Pancreas (tissue), 10 donors: ENCODE measurements around the gene TOP2B. TPM values are rescaled to one million over a fixed set of nuclear protein-coding genes. Genes with fewer than 3 reads are reported as not detected.

Source experiments
- ATAC-seq, 4 donors: fragments of 200-7000 bp; cut with Tn5 transposase; one replicate each; pipeline versions ENCODE4 v1.8.0 to v1.9.1; 2020; ENCODE audit warnings: mild to moderate bottlenecking in 4 of 4, moderate library complexity in 4 of 4
- DNase-seq, 6 donors: peaks; one replicate each; pipeline ENCODE4 v3.0.0-alpha.2; 2020
- FAIRE-seq: peaks from 2 replicates; lab custom pipeline; 2012; peaks lifted over from hg19 to GRCh38; lab: Jason Lieb, UNC
- H3K27ac ChIP-seq, 4 donors: fragments of 200-600 bp; sonication (generic); 1 replicate in 3 of 4; 2 replicates in 1 of 4; pipeline versions ENCODE4 v1.5.0 to v1.8.0; 2020
- H3K27me3 ChIP-seq, 4 donors: fragments of 200-600 bp; one replicate each; pipeline ENCODE4 v1.8.0; 2021
- H3K36me3 ChIP-seq, 3 donors: fragments of 200-600 bp; sonication (generic) in 1 of 3; one replicate each; pipeline versions ENCODE4 v1.5.0 to v1.8.0; 2020 to 2021
- H3K4me1 ChIP-seq, 3 donors: fragments of 200-600 bp; one replicate each; pipeline ENCODE4 v1.8.0; 2021
- H3K4me3 ChIP-seq, 4 donors: fragments of 200-600 bp; sonication (generic) in 2 of 4; one replicate each; pipeline versions ENCODE4 v1.5.0 to v1.8.0; 2020 to 2021
- H3K9me3 ChIP-seq, 4 donors: fragments of 200-600 bp; one replicate each; pipeline ENCODE4 v1.8.0; 2021
- CTCF ChIP-seq, 4 donors: fragments of 200-600 bp; sonication (generic) in 3 of 4; IDR thresholded peaks; one replicate each; pipeline versions ENCODE4 v1.5.0 to v1.8.0; 2021; ENCODE audit warnings: antibody characterized with exemption in 4 of 4
- WGBS, 2 donors: extraction: QIAGEN DNeasy Blood & Tissue Kit; methylation state at CpG; one replicate each; pipeline ENCODE4 v1.1.7; 2013; 5-methylcytosine and 5-hydroxymethylcytosine counted together
- intact Hi-C, 3 donors: fragments of 100-400 bp; cut with DNase I; formaldehyde crosslinking; loops; one replicate each; pipeline versions ENCODE4 v1.11.1 to v1.14.2; 2022
- polyA plus RNA-seq, 2 donors: library from polyadenylated mRNA; stranded (reverse); fragments of 200-250 nt; gene quantifications; one replicate each; pipeline ENCODE4 v1.2.3, GENCODE V29; 2013
- total RNA-seq, 6 donors: library from RNA; stranded (reverse); fragmentation: NEBNext Ultra II Directional in 4 of 6; extraction: Animal tissue kit (Norgen Biotek cat#: 25700) in 4 of 6; gene quantifications; one replicate each; pipeline versions ENCODE4 v1.2.1 to v1.2.4, GENCODE V29; 2021 to 2023
- donor health status: healthy with polysubstance abuse.
- donor health status: DM: no; HTN: no; CAD: no; lungs with moderate emphysema.
- donor health status: DM: no; HTN: no; CAD: no.
- donor health status: control.
- donor health status: control.
- donor health status: Bipolar disorder and iron deficiency.
- donor health status: DM: yes; HTN: yes; CAD: no.
- donor health status: DM: no; HTN: no; CAD: no.
- donor health status: DM: no; HTN: no; CAD: no.
- donor health status: DM: yes; HTN: yes; CAD: no.

Gene TOP2B
- total RNA-seq: 10 to 100 TPM; 28.9 to 67.7 (median 40.2) TPM
- 10 to 100 TPM; 17.7 to 48.6 TPM for polyA plus RNA-seq

DNA sequence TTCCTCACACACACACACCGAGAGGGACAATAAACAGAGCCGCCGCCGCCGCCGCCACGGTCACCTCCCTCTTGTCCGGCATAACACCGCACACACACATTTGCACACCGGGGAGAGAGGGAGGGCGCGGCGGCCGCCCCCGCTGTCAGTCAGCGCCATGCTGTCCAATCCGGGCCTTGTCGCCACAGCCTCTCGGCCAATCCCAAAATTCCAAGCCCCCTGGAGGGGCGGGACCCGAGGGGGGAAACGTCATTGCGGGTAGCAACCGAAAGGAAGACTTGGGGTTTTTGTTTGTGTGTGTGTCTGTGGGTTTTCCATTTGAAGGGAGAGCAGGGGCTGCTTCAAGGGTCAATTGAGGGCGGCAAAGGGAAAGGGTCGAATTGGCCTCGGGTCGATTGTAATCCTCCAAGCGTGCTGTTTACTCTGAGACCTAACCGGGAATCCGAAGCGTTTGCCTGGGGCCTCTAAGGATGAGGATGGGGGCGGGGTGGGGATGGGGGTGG is at the start of gene TOP2B:
TOP2B (minus strand) TSS at position 96 of the 503 bp plus-strand sequence. CDS start 610 bp downstream, outside the sequence.
- Histone ChIP-seq H3K36me3 (no peaks in the 10 kb centered on the region), H3K4me3 (peak within 1 kb of the TSS; percentile 58 to 76 (median 66)), H3K4me1 (peaks cover 25 to 31% (median 26%) of the 10 kb centered on the region in 3 donors), H3K27me3 (no peaks in the 10 kb centered on the region), H3K9me3 (no peaks in the 10 kb centered on the region), H3K27ac (peak within 1 kb of the TSS; percentile 82 to 97 (median 94))
- TF ChIP-seq CTCF (IDR thresholded peaks at IDR 0.05): no peak
- peak; percentile 78 for FAIRE-seq
- peak; percentile 95 to 98 (median 96) for ATAC-seq
- intact Hi-C loops: loop anchor here in 1 of 3 donors (10.0 kb wide), 1 partner anchor 120 kb away; the partner anchor contains the start of gene NGLY1
- DNase-seq: peak; percentile 93 to 97 (median 96)
- 1% methylated on average over 27 to 33 of the region's 33 CpGs for WGBS, 2 donors

DNA sequence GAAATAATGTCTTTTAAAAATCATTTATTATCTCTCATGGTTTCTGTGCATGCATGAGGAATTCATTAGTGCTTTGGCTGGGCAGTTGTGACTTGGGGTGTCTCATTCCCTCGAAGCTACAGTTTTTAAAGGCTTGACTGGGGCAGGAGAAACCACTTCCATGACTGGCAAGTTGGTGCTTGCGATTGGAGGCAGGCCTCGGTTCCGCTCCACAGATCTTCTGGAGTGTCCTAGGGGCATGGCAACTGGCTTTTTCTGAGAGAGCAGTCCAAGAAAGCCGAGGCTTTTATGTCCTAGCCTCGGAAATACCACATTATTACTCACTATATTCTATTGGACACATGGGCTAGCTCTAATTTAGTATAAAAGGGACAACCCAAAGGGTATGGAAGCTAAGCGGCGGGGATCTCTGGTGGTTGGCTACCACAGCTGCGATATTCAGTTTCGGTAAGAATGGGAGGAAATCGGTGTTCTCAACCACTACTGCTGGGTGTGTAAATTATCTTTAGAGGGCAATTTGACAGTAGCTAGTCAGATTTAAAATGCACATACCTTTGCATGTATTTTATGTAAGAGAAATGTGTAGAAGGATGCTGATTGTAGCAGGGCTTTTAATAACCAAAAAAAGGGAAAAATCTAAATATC is 48.8 kb upstream of the TOP2B start:
- intact Hi-C loops: no loop called here
- Histone ChIP-seq H3K27ac (no peak overlapping the region), H3K27me3 (no peaks in the 10 kb centered on the region), H3K9me3 (no peaks in the 10 kb centered on the region), H3K4me1 (no peaks in the 10 kb centered on the region), H3K36me3 (no peaks in the 10 kb centered on the region), H3K4me3 (no peak overlapping the region)
- DNase-seq (no peak), FAIRE-seq (no peak), ATAC-seq (no peak)
- TF ChIP-seq CTCF (IDR thresholded peaks at IDR 0.05): no peak
- 84 to 91% methylated on average over 11 of the region's 11 CpGs for WGBS, 2 donors

DNA sequence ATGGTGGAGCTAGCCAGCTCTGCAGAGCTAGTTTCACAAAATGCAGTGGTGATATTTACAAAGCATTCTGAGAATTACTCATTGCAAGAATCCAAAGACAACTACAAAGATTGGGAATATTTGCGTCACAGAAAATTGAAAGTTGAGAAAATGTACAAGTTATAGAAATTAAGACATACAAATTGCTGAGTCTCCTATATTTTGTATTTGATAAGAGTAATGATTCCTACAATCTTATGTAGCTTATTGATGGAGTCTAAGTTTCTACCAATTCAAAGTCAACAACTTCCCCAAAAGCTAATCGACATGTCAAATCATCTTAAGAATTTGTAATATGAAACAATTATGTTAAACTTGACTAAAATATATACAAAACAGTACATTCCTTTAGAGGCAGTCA is 46.4 kb upstream of the TOP2B start:
- Histone ChIP-seq H3K27me3 (no peaks in the 10 kb centered on the region), H3K36me3 (no peaks in the 10 kb centered on the region), H3K27ac (no peak overlapping the region), H3K4me1 (no peaks in the 10 kb centered on the region), H3K4me3 (no peak overlapping the region), H3K9me3 (no peaks in the 10 kb centered on the region)
- TF ChIP-seq CTCF (IDR thresholded peaks at IDR 0.05): no peak
- DNase-seq: no peak
- intact Hi-C loops: no loop called here
- WGBS, 2 donors: 92 to 97% methylated on average over 2 of the region's 2 CpGs
- no peak for FAIRE-seq
- ATAC-seq: no peak

GRCh38 chr3:25708036-25708435 is 43.3 kb upstream of the TOP2B start:
- ATAC-seq (no peak), DNase-seq (no peak), FAIRE-seq (no peak)
- H3K36me3 ChIP-seq: no peaks in the 10 kb centered on the region
- no peaks in the 10 kb centered on the region for H3K9me3 ChIP-seq
- H3K4me1 ChIP-seq: no peaks in the 10 kb centered on the region
- intact Hi-C loops: no loop called here
- H3K27ac ChIP-seq: no peak overlapping the region
- 50 to 52% methylated on average over 3 of the region's 3 CpGs for WGBS, 2 donors
- H3K27me3 ChIP-seq: no peaks in the 10 kb centered on the region
- H3K4me3 ChIP-seq: no peak overlapping the region
- TF ChIP-seq CTCF (IDR thresholded peaks at IDR 0.05): no peak
